Liver (tissue), 9 donors: ENCODE results near the gene KRT34. TPM values are rescaled to one million over a fixed set of nuclear protein-coding genes. Genes with fewer than 3 reads are reported as not detected.
"Not testable (repeated sequence)": the region's sequence is repeated elsewhere in the genome, so short reads cannot be mapped to it uniquely, and the experiment has no call there.

ENCODE experiments used
- DNase-seq: peaks from one replicate; pipeline ENCODE4 v3.0.0-alpha.2; 2017; ENCODE audit warnings: low spot score
- H3K27ac ChIP-seq, 2 donors: one replicate each; pipeline ENCODE4 v1.7.0; 2013; ENCODE audit warnings: inconsistent platforms in 2 of 2, low read length in 2 of 2, control low read depth in 1 of 2, low read depth in 1 of 2, mild to moderate bottlenecking in 1 of 2
- H3K27me3 ChIP-seq, 4 donors: one replicate each; pipeline versions ENCODE4 v1.6.1 to v1.7.0; 2013; ENCODE audit warnings: low read length in 3 of 4, inconsistent platforms in 1 of 4, mild to moderate bottlenecking in 1 of 4, moderate library complexity in 1 of 4; ENCODE audit not compliant: control insufficient read depth in 4 of 4, insufficient read depth in 4 of 4
- H3K36me3 ChIP-seq, 4 donors: one replicate each; pipeline versions ENCODE4 v1.6.1 to v1.7.0; 2013; ENCODE audit warnings: low read length in 3 of 4, mild to moderate bottlenecking in 3 of 4, low read depth in 1 of 4, moderate library complexity in 1 of 4; ENCODE audit not compliant: control insufficient read depth in 4 of 4, insufficient read depth in 3 of 4
- H3K4me1 ChIP-seq, 4 donors: one replicate each; pipeline versions ENCODE4 v1.6.1 to v1.7.0; 2013; ENCODE audit warnings: low read length in 3 of 4, mild to moderate bottlenecking in 3 of 4, moderate library complexity in 1 of 4; ENCODE audit not compliant: control insufficient read depth in 4 of 4, insufficient read depth in 4 of 4
- H3K4me3 ChIP-seq, 3 donors: one replicate each; pipeline versions ENCODE4 v1.6.1 to v1.7.0; 2013; ENCODE audit warnings: low read length in 3 of 3, control low read depth in 1 of 3, low read depth in 1 of 3, mild to moderate bottlenecking in 1 of 3
- H3K9ac ChIP-seq, 2 donors: one replicate each; pipeline ENCODE4 v1.7.0; 2013; ENCODE audit warnings: low read length in 2 of 2, mild to moderate bottlenecking in 2 of 2, moderate library complexity in 2 of 2, control low read depth in 1 of 2, low read depth in 1 of 2
- H3K9me3 ChIP-seq, 4 donors: one replicate each; pipeline versions ENCODE4 v1.6.1 to v1.7.0; 2013; ENCODE audit warnings: low read length in 3 of 4; ENCODE audit not compliant: control insufficient read depth in 4 of 4
- GABPA ChIP-seq, 2 donors: IDR thresholded peaks in 1 of 2; conservative IDR thresholded peaks in 1 of 2; 2 replicates each; pipeline ENCODE4 v1.6.1; 2016; ENCODE audit warnings: antibody characterized with exemption in 2 of 2, mild to moderate bottlenecking in 1 of 2, moderate library complexity in 1 of 2
- HNF4G ChIP-seq: IDR thresholded peaks from 2 replicates; pipeline ENCODE4 v1.6.1; 2016; ENCODE audit warnings: antibody characterized with exemption
- JUND ChIP-seq, 2 donors: IDR thresholded peaks; 2 replicates each; pipeline ENCODE4 v1.6.1; 2016; ENCODE audit warnings: antibody characterized with exemption in 2 of 2
- NR2F2 ChIP-seq: IDR thresholded peaks from 2 replicates; pipeline ENCODE4 v1.6.1; 2016; ENCODE audit warnings: antibody characterized with exemption
- RAD21 ChIP-seq, 2 donors: IDR thresholded peaks; 2 replicates each; pipeline ENCODE4 v1.6.1; 2016; ENCODE audit warnings: antibody characterized with exemption in 2 of 2, mild to moderate bottlenecking in 2 of 2
- RXRA ChIP-seq, 2 donors: IDR thresholded peaks; 2 replicates each; pipeline ENCODE4 v1.6.1; 2017 to 2018; ENCODE audit warnings: antibody characterized with exemption in 2 of 2, mild to moderate bottlenecking in 1 of 2
- SP1 ChIP-seq: IDR thresholded peaks from 2 replicates; pipeline ENCODE4 v1.6.1; 2018; ENCODE audit warnings: antibody characterized with exemption, mild to moderate bottlenecking
- TAF1 ChIP-seq: conservative IDR thresholded peaks from 2 replicates; pipeline ENCODE4 v1.6.1; 2016; ENCODE audit warnings: antibody characterized with exemption, mild to moderate bottlenecking
- YY1 ChIP-seq: IDR thresholded peaks from 2 replicates; pipeline ENCODE4 v1.6.1; 2016; ENCODE audit warnings: antibody characterized with exemption, mild to moderate bottlenecking
- WGBS: extraction: QIAGEN DNeasy Blood & Tissue Kit; methylation state at CpG from one replicate; pipeline ENCODE4 v1.1.7; 2013; 5-methylcytosine and 5-hydroxymethylcytosine counted together
- polyA plus RNA-seq, 2 donors: library from polyadenylated mRNA; stranded (reverse) in 1 of 2; unstranded in 1 of 2; fragments of 200-250 nt in 1 of 2; fragments of >200 nt in 1 of 2; fragmentation: Nextera tagmentation in 1 of 2; extraction: Ambion mirVana in 1 of 2; gene quantifications; one replicate each; pipeline versions ENCODE4 v1.2.1 to v1.2.3, GENCODE V29; 2013 to 2015
- total RNA-seq, 2 donors: library from RNA; depleted of rRNA; stranded (reverse); fragments of >200 nt; gene quantifications; one replicate each; pipeline ENCODE4 v1.2.3, GENCODE V29; 2014
- TF ChIP-seq, protein P1 (sequence below): fragments of 150-350 bp; IDR thresholded peaks from 2 replicates; pipeline ENCODE4 v1.5.1; 2017; ENCODE audit warnings: improper control_type of control experiment, low read depth, low read length; ENCODE audit not compliant: missing input control
- TF ChIP-seq, protein P2 (sequence below): IDR thresholded peaks from 2 replicates; pipeline ENCODE4 v1.6.1; 2016; ENCODE audit warnings: antibody characterized with exemption
- TF ChIP-seq, protein P3 (sequence below): IDR thresholded peaks from 2 replicates; pipeline ENCODE4 v1.6.1; 2016; ENCODE audit warnings: antibody characterized with exemption, mild to moderate bottlenecking
- TF ChIP-seq, protein P4 (sequence below): IDR thresholded peaks from 2 replicates; pipeline ENCODE4 v1.6.1; 2016; ENCODE audit warnings: antibody characterized with exemption
- donor health status: healthy.
- donor health status: healthy.
- donor health status: healthy.
- donor health status: healthy.
- donor health status: healthy.

KRT34 gene
- total and polyA plus RNA-seq, 4 donors = not detected

DNA sequence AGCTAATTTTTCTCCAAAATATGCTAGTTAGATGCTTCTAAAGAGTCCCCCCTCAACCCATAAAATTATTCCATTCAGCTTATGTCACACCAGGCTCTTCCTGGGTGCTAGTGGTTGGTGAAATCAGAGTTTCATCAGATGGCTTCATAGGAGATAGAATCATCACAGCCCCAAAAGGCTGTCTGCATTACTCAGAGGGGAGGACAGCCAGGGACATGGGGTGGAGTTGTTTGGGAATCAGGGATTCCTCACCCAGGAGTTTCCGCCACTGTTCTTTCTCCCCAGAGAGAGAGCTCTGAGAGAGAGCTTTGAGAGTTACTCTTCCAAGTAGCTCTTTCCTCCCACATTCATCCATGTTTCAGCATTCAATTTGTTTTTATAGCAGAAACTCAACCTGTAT lies 288 bp upstream of the KRT34 start:
- no peak overlapping the region for H3K27ac ChIP-seq
- no peaks in the 10 kb centered on the region for H3K36me3 ChIP-seq
- peaks cover 0 to 2% (median 0%) of the 10 kb centered on the region in 4 donors for H3K9me3 ChIP-seq
- no peaks in the 10 kb centered on the region for H3K4me1 ChIP-seq
- 98% methylated on average over 1 of the region's 1 CpG for WGBS
- TF ChIP-seq, protein P1, sequence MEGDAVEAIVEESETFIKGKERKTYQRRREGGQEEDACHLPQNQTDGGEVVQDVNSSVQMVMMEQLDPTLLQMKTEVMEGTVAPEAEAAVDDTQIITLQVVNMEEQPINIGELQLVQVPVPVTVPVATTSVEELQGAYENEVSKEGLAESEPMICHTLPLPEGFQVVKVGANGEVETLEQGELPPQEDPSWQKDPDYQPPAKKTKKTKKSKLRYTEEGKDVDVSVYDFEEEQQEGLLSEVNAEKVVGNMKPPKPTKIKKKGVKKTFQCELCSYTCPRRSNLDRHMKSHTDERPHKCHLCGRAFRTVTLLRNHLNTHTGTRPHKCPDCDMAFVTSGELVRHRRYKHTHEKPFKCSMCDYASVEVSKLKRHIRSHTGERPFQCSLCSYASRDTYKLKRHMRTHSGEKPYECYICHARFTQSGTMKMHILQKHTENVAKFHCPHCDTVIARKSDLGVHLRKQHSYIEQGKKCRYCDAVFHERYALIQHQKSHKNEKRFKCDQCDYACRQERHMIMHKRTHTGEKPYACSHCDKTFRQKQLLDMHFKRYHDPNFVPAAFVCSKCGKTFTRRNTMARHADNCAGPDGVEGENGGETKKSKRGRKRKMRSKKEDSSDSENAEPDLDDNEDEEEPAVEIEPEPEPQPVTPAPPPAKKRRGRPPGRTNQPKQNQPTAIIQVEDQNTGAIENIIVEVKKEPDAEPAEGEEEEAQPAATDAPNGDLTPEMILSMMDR = no peak
- TF ChIP-seq, protein P2, sequence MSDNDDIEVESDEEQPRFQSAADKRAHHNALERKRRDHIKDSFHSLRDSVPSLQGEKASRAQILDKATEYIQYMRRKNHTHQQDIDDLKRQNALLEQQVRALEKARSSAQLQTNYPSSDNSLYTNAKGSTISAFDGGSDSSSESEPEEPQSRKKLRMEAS = no peak
- TF ChIP-seq RXRA (IDR thresholded peaks at IDR 0.05) (no peak), NR2F2 (no peak), YY1 (no peak), SP1 (no peak), GABPA (IDR thresholded peaks at IDR 0.05 in 1 of 2, conservative IDR thresholded peaks at IDR 0.05 in 1 of 2) (no peak), HNF4G (no peak), JUND (IDR thresholded peaks at IDR 0.05) (no peak), TAF1 (no peak), RAD21 (IDR thresholded peaks at IDR 0.05) (no peak)
- TF ChIP-seq, protein P3, sequence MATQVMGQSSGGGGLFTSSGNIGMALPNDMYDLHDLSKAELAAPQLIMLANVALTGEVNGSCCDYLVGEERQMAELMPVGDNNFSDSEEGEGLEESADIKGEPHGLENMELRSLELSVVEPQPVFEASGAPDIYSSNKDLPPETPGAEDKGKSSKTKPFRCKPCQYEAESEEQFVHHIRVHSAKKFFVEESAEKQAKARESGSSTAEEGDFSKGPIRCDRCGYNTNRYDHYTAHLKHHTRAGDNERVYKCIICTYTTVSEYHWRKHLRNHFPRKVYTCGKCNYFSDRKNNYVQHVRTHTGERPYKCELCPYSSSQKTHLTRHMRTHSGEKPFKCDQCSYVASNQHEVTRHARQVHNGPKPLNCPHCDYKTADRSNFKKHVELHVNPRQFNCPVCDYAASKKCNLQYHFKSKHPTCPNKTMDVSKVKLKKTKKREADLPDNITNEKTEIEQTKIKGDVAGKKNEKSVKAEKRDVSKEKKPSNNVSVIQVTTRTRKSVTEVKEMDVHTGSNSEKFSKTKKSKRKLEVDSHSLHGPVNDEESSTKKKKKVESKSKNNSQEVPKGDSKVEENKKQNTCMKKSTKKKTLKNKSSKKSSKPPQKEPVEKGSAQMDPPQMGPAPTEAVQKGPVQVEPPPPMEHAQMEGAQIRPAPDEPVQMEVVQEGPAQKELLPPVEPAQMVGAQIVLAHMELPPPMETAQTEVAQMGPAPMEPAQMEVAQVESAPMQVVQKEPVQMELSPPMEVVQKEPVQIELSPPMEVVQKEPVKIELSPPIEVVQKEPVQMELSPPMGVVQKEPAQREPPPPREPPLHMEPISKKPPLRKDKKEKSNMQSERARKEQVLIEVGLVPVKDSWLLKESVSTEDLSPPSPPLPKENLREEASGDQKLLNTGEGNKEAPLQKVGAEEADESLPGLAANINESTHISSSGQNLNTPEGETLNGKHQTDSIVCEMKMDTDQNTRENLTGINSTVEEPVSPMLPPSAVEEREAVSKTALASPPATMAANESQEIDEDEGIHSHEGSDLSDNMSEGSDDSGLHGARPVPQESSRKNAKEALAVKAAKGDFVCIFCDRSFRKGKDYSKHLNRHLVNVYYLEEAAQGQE = no peak
- TF ChIP-seq, protein P4, sequence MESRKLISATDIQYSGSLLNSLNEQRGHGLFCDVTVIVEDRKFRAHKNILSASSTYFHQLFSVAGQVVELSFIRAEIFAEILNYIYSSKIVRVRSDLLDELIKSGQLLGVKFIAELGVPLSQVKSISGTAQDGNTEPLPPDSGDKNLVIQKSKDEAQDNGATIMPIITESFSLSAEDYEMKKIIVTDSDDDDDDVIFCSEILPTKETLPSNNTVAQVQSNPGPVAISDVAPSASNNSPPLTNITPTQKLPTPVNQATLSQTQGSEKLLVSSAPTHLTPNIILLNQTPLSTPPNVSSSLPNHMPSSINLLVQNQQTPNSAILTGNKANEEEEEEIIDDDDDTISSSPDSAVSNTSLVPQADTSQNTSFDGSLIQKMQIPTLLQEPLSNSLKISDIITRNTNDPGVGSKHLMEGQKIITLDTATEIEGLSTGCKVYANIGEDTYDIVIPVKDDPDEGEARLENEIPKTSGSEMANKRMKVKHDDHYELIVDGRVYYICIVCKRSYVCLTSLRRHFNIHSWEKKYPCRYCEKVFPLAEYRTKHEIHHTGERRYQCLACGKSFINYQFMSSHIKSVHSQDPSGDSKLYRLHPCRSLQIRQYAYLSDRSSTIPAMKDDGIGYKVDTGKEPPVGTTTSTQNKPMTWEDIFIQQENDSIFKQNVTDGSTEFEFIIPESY = no peak
- H3K27me3 ChIP-seq = peaks cover 0 to 4% (median 0%) of the 10 kb centered on the region in 4 donors
- DNase-seq = no peak
- no peak overlapping the region for H3K4me3 ChIP-seq
- no peak overlapping the region for H3K9ac ChIP-seq

DNA sequence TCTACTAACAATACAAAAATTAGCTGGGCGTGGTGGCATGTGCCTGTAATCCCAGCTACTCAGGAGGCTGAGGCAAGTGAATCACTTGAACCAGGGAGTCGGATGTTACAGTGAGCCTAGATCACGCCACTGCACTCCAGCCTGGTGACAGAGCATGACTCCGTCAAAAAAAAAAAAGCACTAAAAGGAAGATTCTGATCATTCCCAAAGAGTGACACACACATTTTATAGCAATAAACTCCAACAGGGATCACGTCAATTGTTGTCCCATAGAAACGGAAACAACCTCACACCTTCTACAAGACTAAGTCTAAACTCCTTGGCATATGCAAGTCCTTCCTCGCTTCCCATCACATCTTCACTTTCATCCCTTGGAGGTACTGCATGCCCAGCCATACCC lies 2.0 kb downstream of the KRT34 start:
- not testable (repeated sequence) for H3K36me3 ChIP-seq, H3K9me3 ChIP-seq, H3K4me1 ChIP-seq, H3K9ac ChIP-seq, DNase-seq, H3K27ac ChIP-seq, H3K27me3 ChIP-seq, H3K4me3 ChIP-seq
- 91% methylated on average over 7 of the region's 7 CpGs for WGBS
